Gastroesophageal sphincter (tissue), 4 donors: ENCODE measurements around the gene PAPPA2. TPM values are rescaled to one million over a fixed set of nuclear protein-coding genes. Genes with fewer than 3 reads are reported as not detected.

Experiments used
- ATAC-seq: fragments of 150-250 bp; one replicate; pipeline ENCODE4 v1.9.1; 2016; ENCODE audit warnings: mild to moderate bottlenecking, moderate library complexity
- H3K27ac ChIP-seq, 4 donors: fragments of 200-600 bp; sonication (generic) in 3 of 4; 1 replicate in 3 of 4; 2 replicates in 1 of 4; pipeline ENCODE4 v1.5.1; 2016 to 2019
- H3K27me3 ChIP-seq: fragments of 200-600 bp; sonication (generic); one replicate; pipeline ENCODE4 v1.5.1; 2019
- H3K36me3 ChIP-seq, 2 donors: fragments of 200-600 bp; sonication (generic); one replicate each; pipeline ENCODE4 v1.5.1; 2019; ENCODE audit warnings: control low read depth in 1 of 2
- H3K4me1 ChIP-seq, 3 donors: fragments of 200-600 bp; sonication (generic); 1 replicate in 2 of 3; 2 replicates in 1 of 3; pipeline ENCODE4 v1.5.1; 2016 to 2019; ENCODE audit warnings: control low read depth in 2 of 3
- H3K4me3 ChIP-seq, 2 donors: fragments of 200-600 bp; sonication (generic); one replicate each; pipeline ENCODE4 v1.5.1; 2019; ENCODE audit warnings: mild to moderate bottlenecking in 1 of 2, moderate library complexity in 1 of 2
- H3K9me3 ChIP-seq, 3 donors: fragments of 200-600 bp; sonication (generic); one replicate each; pipeline ENCODE4 v1.5.1; 2017 to 2019; ENCODE audit warnings: control low read depth in 2 of 3
- CTCF ChIP-seq, 4 experiments: fragments of 200-600 bp in 2 of 4; fragments of 450-650 bp in 2 of 4; sonication (generic) in 1 of 4; IDR thresholded peaks; one replicate each; pipeline ENCODE4 v1.5.1; 2017 to 2019; ENCODE audit warnings: antibody characterized with exemption in 4 of 4, mild to moderate bottlenecking in 2 of 4, moderate library complexity in 2 of 4
- EP300 ChIP-seq: sonication (generic); formaldehyde crosslinking; IDR thresholded peaks from one replicate; pipeline ENCODE4 v1.6.1; 2017; ENCODE audit warnings: antibody characterized with exemption, mild to moderate bottlenecking
- POLR2A ChIP-seq, 2 donors: fragments of 450-650 bp; IDR thresholded peaks; one replicate each; pipeline ENCODE4 v1.6.1; 2017; ENCODE audit warnings: antibody characterized with exemption in 2 of 2, mild to moderate bottlenecking in 2 of 2, moderate library complexity in 1 of 2
- POLR2AphosphoS5 ChIP-seq: sonication (generic); formaldehyde crosslinking; IDR thresholded peaks from one replicate; pipeline ENCODE4 v1.6.1; 2017; ENCODE audit warnings: antibody characterized with exemption
- WGBS, 2 donors: methylation state at CpG; one replicate each; pipeline ENCODE4 v1.1.5; 2018; ENCODE audit warnings: low coverage in 1 of 2; 5-methylcytosine and 5-hydroxymethylcytosine counted together
- total RNA-seq, 4 donors: library from RNA; depleted of rRNA; stranded (reverse); fragments of >200 nt; gene quantifications; one replicate each; pipeline ENCODE4 v1.1.0, GENCODE V29; 2016

The PAPPA2 gene
- total RNA-seq, 4 donors from 2014 or later, result 0.10 to 0.54 (median 0.14) TPM

GRCh38 chr1:176541663-176542062 lies 78.7 kb downstream of the PAPPA2 start:
- Histone ChIP-seq H3K27ac (no peak overlapping the region), H3K4me3 (no peak overlapping the region), H3K27me3 (peaks cover 9% of the 10 kb centered on the region), H3K9me3 (no peaks in the 10 kb centered on the region), H3K4me1 (no peaks in the 10 kb centered on the region), H3K36me3 (no peaks in the 10 kb centered on the region)
- TF ChIP-seq POLR2AphosphoS5, result no peak
- TF ChIP-seq CTCF (IDR thresholded peaks at IDR 0.05), result no peak
- TF ChIP-seq POLR2A (IDR thresholded peaks at IDR 0.05), result no peak
- TF ChIP-seq EP300, result no peak
- WGBS, 2 donors, result 38 to 39% methylated on average over 3 of the region's 3 CpGs
- ATAC-seq, result no peak

DNA sequence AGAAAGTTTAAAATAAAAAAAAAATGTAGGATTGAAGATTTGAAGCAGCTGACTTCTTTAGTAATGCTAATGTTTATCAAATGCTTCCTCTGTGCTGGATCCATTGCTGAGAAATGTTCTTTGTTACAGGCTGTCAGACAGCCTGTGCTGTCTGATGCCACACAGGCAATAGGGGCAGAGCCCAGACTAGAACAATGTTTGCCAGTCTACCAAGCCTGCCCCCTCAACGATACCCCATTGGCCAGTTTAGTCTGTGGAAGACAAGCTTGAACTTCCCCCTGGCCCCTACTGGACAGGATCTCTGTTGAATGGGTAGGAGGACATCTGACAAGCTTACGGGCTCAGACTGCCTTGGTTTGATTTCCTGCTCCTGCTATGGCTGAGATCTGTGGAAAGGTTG lies 79.4 kb downstream of the PAPPA2 start:
- Histone ChIP-seq H3K4me1 (no peaks in the 10 kb centered on the region), H3K36me3 (no peaks in the 10 kb centered on the region), H3K27me3 (peaks cover 10% of the 10 kb centered on the region), H3K27ac (no peak overlapping the region), H3K9me3 (no peaks in the 10 kb centered on the region), H3K4me3 (no peak overlapping the region)
- no peak for ATAC-seq
- WGBS, 2 donors, result 40 to 46% methylated on average over 1 to 2 of the region's 2 CpGs
- no peak for TF ChIP-seq EP300

GRCh38 chr1:176543360-176544129 lies 80.6 kb downstream of the PAPPA2 start:
- H3K9me3 ChIP-seq, result no peaks in the 10 kb centered on the region
- H3K27ac ChIP-seq, result no peak overlapping the region
- H3K27me3 ChIP-seq, result peaks cover 15% of the 10 kb centered on the region
- no peak for TF ChIP-seq CTCF (IDR thresholded peaks at IDR 0.05)
- no peak for TF ChIP-seq POLR2A (IDR thresholded peaks at IDR 0.05)
- no peak for TF ChIP-seq POLR2AphosphoS5
- no peak for TF ChIP-seq EP300
- H3K4me3 ChIP-seq, result no peak overlapping the region
- H3K36me3 ChIP-seq, result no peaks in the 10 kb centered on the region
- ATAC-seq, result no peak
- no peaks in the 10 kb centered on the region for H3K4me1 ChIP-seq
- WGBS, 2 donors, result 56 to 60% methylated on average over 1 to 2 of the region's 2 CpGs

- 89 to 92% methylated on average over 2 to 3 of the region's 4 CpGs for WGBS, 2 donors
- H3K27ac ChIP-seq, result no peak overlapping the region
- H3K36me3 ChIP-seq, result no peaks in the 10 kb centered on the region
- H3K4me1 ChIP-seq, result no peaks in the 10 kb centered on the region
- no peak for ATAC-seq
- peaks cover 19% of the 10 kb centered on the region for H3K27me3 ChIP-seq
- no peak for TF ChIP-seq EP300
- no peak for TF ChIP-seq POLR2A (IDR thresholded peaks at IDR 0.05)
- no peak for TF ChIP-seq CTCF (IDR thresholded peaks at IDR 0.05)
- no peak for TF ChIP-seq POLR2AphosphoS5
- no peak overlapping the region for H3K4me3 ChIP-seq
- no peaks in the 10 kb centered on the region for H3K9me3 ChIP-seq
Observed at GRCh38 chr1:176545034-176545639, 82.2 kb downstream of the PAPPA2 start.

DNA sequence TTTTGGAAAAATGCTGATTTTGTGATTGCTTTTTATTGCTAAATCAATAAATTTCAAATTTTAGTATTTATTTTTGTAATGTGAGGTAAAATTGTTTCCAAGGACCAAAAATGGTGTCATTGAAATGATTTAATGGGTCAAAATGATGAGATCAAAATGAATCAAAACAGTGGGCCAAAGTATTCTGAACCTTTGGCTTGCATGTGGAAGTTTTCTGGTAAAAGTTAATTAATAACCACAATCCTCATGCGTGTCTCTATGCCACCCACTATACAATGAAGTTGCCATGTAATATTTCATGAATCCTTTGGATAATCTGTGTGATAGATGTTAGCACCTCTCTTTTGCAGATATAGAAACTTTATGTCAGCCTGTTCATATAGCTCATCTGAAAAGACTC lies 83.8 kb downstream of the PAPPA2 start:
- 75 to 100% methylated on average over 1 of the region's 1 CpG for WGBS, 2 donors
- Histone ChIP-seq H3K27ac (no peak overlapping the region), H3K9me3 (no peaks in the 10 kb centered on the region), H3K4me3 (no peak overlapping the region), H3K27me3 (peaks cover 36% of the 10 kb centered on the region), H3K36me3 (no peaks in the 10 kb centered on the region), H3K4me1 (no peaks in the 10 kb centered on the region)
- no peak for ATAC-seq
- TF ChIP-seq POLR2AphosphoS5, result no peak
- no peak for TF ChIP-seq POLR2A (IDR thresholded peaks at IDR 0.05)

GRCh38 chr1:176551146-176551545 lies 88.2 kb downstream of the PAPPA2 start:
- Histone ChIP-seq H3K4me1 (no peaks in the 10 kb centered on the region), H3K4me3 (no peak overlapping the region), H3K9me3 (no peaks in the 10 kb centered on the region), H3K27ac (no peak overlapping the region), H3K36me3 (no peaks in the 10 kb centered on the region), H3K27me3 (peaks cover 69% of the 10 kb centered on the region)
- no peak for ATAC-seq
- no peak for TF ChIP-seq POLR2AphosphoS5
- TF ChIP-seq POLR2A (IDR thresholded peaks at IDR 0.05), result no peak
- TF ChIP-seq CTCF (IDR thresholded peaks at IDR 0.05), result no peak
- no peak for TF ChIP-seq EP300
- 25 to 35% methylated on average over 5 of the region's 6 CpGs for WGBS, 2 donors
